ENCODE results near the gene R3HDM4.
A peak's percentile ranks its signal among the peaks of the same experiment; 100 is the strongest.
"Not testable (repeated sequence)": the region's sequence is repeated elsewhere in the genome, so short reads cannot be mapped to it uniquely, and the experiment has no call there.

R3HDM4 gene

DNA sequence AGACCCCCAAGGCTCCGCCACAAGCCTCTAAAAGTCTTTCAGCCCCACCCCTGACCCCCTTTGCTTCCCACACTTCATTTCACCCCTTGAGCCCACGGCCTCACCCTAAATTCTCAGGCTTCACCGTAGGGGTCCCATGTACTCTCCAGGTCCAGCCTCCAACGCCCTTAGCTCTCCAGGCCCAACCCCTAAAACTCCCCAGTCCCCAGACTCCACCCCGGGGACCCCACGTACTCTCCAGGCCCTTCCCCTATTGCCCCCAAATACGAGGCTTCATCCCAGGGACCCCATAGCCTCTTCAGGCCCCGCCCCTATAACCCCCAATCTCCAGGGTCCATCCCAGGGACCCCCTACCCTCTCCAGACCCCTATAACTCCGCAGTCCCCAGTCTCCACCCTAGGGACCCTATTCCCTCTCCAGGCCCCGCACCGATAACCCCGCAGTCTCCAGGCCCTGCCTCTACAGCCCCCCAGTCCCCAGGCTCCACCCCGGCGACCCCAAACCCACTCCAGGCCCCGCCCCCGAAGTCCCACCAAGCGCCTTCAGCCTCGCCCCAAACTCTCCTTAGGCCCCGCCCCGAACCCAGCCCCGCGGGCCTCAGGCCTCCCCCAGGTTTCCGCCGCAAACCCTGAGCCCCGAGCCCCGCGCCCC lies 20.7 kb downstream of the R3HDM4 start:
- DNase-seq: peak; percentile 63
- peak; percentile 26 for ATAC-seq

DNA sequence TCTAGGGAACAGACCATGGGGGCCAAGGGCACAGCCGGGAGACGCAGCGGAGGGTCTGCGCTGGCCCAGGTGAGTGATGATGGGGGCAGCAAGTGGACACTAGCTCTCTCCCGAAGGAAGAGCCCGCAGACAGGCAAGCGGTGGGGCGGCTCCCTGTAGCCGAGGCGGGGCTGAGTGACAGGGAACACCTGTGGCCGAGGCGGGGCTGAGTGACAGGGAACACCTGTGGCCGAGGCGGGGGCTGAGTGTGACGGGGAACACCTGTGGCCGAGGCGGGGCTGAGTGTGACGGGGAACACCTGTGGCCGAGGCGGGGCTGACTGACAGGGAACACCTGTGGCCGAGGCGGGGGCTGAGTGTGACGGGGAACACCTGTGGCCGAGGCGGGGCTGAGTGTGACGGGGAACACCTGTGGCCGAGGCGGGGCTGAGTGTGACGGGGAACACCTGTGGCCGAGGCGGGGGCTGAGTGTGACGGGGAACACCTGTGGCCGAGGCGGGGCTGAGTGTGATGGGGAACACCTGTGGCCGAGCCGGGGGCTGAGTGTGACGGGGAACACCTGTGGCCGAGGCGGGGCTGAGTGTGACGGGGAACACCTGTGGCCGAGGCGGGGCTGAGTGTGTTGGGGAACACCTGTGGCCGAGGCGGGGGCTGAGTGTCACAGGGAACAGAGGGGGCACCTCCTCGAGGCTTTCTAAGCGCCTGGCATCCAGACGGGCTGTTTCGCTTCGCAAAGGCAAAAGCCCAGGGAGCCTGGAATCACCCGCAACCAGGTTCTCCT lies 21.4 kb downstream of the R3HDM4 start:
- not testable (repeated sequence) for ATAC-seq, DNase-seq

DNA sequence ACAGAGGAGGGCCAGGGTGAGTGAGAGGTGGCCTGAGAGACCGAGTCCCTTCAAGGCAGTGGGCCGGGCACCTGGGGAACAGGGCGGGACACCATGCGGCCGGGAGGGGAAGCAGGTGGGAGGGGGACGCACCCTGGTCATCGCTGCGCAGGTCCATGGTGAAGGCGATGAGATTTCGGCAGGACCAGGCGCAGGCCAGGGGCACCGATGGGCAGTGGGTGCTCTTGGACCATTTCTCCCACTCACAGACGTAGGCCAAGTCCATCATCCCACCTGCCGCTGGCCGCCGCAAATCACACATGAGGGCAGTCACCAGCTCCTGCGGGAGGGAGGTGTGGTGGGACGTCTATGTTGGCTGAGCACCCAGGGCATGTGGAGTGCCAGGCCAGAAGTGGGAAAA lies 22.2 kb downstream of the R3HDM4 start:
- ATAC-seq: no peak
- DNase-seq: no peak

GRCh38 chr19:889662-890295 lies 23.2 kb downstream of the R3HDM4 start:
- ATAC-seq (no peak), DNase-seq (no peak)

DNA sequence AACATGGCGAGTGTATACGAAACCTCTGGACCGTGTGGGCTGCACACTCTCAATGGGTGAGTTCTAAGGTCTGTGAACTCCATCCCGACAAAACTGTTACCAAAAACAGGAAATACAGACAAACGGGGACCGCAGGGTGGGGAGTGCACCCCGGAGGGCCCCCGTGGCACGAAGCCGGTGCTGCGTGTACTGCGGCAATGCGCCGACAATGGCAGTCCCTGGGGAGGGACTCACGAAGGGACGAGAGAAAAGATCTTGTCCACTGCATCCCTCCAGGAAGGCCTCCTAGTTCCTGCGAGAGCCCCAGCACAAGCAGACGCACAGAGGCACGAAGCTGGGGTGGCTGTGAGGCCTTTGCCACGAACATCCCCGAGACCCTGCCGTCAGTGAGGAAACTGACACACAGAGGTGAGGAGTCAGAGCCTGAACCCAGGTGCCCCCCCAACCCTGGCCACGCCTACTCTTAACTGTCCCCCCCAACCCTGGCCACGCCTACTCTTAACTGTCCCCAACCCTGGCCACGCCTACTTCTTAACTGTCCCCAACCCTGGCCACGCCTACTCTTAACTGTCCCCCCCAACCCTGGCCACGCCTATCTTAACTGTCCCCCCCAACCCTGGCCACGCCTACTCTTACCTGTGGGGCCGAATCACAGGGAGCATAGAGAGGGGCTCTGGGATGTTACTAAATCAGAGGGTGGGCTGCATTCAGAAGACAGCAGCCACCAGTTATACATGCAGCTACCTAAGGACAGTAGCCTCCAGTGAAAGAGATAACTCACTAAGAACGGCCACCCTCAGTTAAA lies 24.2 kb downstream of the R3HDM4 start:
- ATAC-seq (no peak), DNase-seq (peak; percentile 34)

GRCh38 chr19:887599-887998 lies 25.4 kb downstream of the R3HDM4 start:
- ATAC-seq (no peak), DNase-seq (no peak)

DNA sequence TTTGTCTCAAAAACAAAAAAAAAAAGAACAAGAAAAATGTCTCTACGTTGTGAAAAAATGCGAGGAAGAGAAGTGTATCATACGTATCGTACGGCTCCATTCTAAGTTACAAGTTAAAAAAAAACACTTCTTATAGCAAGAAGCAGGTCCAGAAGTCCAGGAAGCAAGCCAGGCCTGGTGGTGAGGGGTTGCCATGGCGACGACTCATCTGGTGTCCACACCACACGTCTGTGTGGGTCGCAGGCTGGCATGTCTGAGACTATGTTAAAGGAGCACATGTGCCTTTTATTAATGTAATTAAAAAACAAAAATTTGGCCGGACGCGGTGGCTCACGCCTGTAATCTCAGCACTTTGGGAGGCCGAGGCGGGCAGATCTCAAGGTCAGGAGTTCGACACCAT lies 25.9 kb downstream of the R3HDM4 start:
- ATAC-seq (no peak), DNase-seq (no peak)

DNA sequence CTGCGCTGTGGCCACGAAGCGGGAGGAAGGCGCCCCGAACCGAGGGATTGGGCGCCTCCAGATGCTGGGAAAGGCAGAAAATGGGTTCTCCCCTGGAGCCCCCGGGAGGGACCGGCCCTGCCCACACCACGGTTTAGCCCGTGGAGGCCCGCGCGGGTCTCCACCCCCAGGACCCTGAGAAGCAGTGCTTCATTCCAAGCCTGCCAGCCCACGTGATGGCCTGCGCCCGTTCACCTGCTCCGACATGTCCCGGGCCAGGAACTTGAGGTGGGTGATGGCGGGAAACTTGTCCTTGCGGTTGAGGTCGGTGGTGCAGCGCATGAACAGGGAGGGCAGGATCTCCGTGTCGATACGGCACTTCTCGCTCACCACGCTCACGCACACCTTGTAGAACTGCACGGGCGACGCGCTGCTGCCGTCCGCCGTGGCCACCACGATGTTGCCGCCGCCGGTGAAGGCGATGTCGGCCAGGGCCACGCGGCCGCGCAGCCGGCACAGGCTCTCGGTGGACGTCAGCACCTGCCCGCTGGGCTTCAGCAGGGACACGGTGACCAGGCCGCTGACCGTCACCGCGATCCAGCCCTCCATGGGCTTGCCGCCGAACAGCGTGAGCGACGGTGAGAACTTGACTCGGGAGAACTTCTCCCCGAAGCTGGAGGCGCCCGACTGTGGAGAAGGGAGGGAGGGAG lies 27.3 kb downstream of the R3HDM4 start:
- ATAC-seq (no peak), DNase-seq (no peak)

DNA sequence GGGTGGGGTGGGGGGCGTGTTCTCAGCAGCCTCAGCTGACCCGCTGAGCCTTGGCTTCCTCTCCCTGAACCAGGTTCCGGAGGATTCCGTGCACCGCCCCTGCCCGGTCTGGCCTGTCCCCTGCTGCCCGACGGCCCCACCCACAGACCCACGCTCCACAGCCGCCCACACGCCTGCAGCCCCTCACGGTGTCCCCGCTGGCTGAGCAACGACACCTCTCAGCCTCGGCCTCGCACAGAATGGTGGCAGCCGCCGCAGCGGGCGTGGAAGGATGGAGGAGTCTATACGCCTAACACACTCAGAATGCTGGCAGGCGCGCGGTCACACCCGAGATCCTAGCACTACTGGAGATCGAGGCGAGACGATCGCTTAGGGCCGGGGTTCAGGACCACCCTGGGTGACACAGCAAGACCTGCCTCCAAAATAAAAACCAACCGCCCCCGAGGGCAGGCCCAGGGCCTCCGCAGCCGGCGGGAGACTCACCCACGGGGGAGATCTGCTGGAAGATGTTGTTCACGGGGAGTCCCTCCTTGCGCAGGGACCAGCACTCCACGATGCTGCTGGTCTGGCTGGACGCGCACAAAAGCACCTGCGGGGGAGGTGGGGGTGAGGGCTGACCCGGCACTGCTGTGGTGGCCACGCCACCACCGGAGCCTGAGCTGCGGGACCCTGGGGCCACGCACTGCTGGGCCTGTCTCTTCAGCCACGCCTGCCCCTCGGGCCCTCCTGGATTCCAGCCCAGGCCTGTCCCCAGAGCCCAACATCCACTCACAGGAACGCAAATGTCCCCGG lies 28.4 kb downstream of the R3HDM4 start:
- ATAC-seq (no peak), DNase-seq (no peak)

DNA sequence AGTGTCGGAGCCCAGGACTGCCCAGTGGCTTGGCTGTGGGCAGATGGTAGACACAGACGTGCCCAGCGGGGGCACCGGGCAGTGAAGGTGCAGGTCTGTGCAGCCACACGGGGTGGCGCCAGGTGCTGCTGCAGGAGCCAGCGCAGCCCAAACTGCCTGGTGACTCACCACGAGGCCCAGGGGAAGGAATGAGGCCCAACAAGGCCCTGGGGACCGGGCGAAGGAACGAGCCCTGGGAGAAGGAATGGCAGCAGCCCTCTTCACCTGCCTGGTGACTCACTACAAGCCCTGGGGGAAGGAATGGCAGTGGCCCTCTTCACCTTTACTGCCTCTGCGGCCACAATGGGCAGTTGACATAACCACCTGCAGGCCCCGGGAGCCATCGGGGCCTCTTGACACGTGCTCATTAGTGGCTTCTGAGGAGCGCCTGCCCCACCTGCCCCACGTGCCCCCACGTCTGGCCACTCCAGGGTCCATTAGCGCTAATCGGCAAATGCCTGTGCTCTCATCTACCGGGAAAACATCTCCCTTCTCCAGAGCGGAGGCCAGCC lies 29.3 kb downstream of the R3HDM4 start:
- ATAC-seq (no peak), DNase-seq (no peak)

GRCh38 chr19:882871-883497 lies 30.0 kb downstream of the R3HDM4 start:
- ATAC-seq (no peak), DNase-seq (no peak)

- ATAC-seq: no peak
- DNase-seq: no peak
These were observed 31.5 kb downstream of the R3HDM4 start for GRCh38 chr19:881385-882071.

DNA sequence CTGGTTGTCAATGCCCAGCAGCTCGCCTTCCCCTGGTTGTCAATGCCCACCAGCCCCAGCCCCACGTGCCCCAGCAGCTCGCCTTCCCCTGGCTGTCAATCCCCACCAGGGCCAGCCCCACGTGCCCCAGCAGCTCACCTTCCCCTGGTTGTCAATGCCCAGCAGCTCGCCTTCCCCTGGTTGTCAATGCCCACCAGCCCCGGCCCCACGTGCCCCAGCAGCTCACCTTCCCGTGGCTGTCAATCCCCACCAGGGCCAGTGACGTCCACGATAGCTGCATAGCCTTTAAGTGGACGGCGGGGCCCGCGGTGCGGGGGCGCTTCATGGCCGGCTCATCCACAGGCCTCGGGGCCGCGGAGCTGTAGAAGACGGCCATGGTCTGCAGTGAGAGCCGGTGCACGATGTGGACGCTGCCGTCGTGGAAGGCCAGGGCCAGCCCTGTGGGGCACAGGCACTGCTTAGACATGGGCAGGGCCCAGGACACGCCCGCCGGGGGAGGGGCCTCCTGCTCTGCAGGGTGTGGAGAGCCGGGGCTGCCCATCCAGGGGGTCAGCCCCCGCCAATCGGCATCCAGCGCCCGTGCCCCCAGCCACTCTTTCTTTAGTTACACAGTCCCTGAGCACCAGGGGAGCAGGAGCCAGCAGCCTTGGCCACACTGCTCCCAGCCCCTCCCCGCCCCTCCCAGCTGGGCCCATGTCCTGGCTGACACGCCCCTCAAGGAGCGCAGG lies 33.1 kb downstream of the R3HDM4 start:
- ATAC-seq (no peak), DNase-seq (no peak)

GRCh38 chr19:878751-879561 lies 34.1 kb downstream of the R3HDM4 start:
- ATAC-seq, DNase-seq: not testable (repeated sequence)

DNA sequence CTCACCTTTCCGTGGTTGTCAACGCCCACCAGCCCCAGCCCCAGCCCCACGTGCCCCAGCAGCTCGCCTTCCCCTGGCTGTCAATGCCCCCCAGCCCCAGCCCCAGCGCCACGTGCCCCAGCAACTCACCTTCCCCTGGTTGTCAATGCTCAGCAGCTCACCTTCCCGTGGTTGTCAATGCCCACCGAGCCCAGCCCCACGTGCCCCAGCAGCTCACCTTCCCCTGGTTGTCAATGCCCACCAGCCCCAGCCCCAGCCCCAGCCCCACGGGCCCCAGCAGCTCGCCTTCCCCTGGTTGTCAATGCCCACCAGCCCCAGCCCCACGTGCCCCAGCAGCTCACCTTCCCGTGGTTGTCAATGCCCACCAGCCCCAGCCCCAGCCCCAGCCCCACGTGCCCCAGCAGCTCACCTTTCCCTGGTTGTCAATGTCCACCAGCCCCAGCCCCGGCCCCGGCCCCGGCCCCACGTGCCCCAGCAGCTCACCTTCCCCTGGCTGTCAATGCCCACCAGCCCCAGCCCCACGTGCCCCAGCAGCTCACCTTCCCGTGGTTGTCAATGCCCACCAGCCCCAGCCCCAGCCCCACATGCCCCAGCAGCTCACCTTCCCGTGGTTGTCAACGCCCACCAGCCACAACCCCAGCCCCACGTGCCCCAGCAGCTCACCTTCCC lies 34.9 kb downstream of the R3HDM4 start:
- ATAC-seq, DNase-seq: not testable (repeated sequence)

DNA sequence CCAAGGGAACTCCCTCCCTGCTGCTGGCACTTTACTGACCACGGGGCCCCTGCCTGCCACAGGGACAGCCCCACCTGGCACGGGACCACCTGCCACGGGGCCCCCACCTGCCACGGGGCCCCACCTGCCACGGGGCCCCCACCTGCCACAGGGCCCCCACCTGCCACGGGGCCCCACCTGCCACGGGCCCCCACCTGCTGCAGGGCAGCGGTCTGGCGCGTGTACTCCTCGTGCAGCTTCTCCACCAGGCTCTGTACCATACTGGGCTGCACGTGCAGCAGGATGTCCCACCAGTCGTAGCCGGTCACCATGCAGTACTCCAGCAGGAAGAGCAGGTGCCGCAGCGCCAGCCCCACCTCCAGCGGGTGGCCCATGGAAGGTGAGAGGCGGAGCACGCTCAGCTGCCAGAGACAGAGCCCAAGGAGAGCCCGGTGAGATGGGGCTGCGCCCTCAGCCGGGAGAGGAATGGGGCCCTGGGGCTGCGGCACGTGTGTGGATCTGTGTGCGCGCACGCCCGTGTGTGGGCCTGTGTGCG lies 36.2 kb downstream of the R3HDM4 start:
- no peak for ATAC-seq
- DNase-seq: no peak

DNA sequence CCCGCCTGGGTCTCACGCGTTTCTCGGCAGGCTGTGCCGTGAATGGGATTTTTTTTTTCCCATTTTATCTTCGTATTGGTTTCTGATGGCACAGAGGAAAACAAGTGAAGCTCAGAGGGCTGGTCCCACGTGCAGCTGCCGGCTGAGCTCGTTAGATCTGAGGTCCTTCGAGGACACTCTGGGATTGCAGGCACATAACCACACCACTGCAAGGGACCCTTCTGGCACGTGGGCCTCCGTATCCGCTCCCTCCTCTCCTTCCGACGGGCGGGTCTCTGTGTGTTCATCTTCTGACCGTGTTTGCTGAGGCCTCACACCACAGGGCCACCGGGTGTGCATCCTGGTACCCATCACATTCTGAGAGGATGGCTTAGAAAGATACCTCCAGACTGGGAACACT lies 36.9 kb downstream of the R3HDM4 start:
- DNase-seq: no peak

More for the DNA sequence above, 36.9 kb downstream of the R3HDM4 start:
- no peak for ATAC-seq
